ENCODE measurements around the gene PDK2.

- TF ChIP-seq CTCF (IDR thresholded peaks at IDR 0.05 in 4 of 5, conservative IDR thresholded peaks at IDR 0.05 in 1 of 5), result no peak
- TF ChIP-seq POLR2A (IDR thresholded peaks at IDR 0.05), result no peak
These were observed 38.2 kb upstream of the PDK2 start for GRCh38 chr17:50056961-50057330.
